ENCODE data around the gene IMPDH2.

IMPDH2 gene

GRCh38 chr3:49029563-49029884 lies 326 bp upstream of the IMPDH2 start:
- DNase-seq: no peak
- no peak overlapping the region for H3K27ac ChIP-seq (ENCODE audit: low read depth, low read length)
- peak overlapping the region; percentile 31 for H3K9ac ChIP-seq (ENCODE audit: low read length)
- H3K27me3 ChIP-seq (ENCODE audit: insufficient read depth, low read length, poor library complexity): no peaks in the 10 kb centered on the region
- no peak overlapping the region for H2BK5ac ChIP-seq (ENCODE audit: low read length)
- H4K8ac ChIP-seq (ENCODE audit: low read depth, low read length): no peak overlapping the region
- H3K56ac ChIP-seq (ENCODE audit: low read length): peak overlapping the region; percentile 56
- no peak overlapping the region for H2BK120ac ChIP-seq (ENCODE audit: low read depth, low read length)
- H3K4ac ChIP-seq (ENCODE audit: low read depth, low read length): no peak overlapping the region
- WGBS (ENCODE audit: extremely low coverage, insufficient coverage, low lambda C conversion rate): no CpG with 5 or more reads among the region's 7 CpGs
- no peak overlapping the region for H2BK15ac ChIP-seq (replicated peaks; ENCODE audit: low read depth)
- no peak overlapping the region for H3K4me3 ChIP-seq (ENCODE audit: low read length)
- H3K4me1 ChIP-seq (ENCODE audit: control insufficient read depth, low read depth, low read length): peaks cover 10% of the 10 kb centered on the region
- H4K5ac ChIP-seq (ENCODE audit: low read length): no peak overlapping the region
- no peak overlapping the region for H3K18ac ChIP-seq (ENCODE audit: low read length)
- no peak overlapping the region for H3K4me2 ChIP-seq (ENCODE audit: low read length)
- no peak overlapping the region for H3K23ac ChIP-seq (ENCODE audit: low read length)
- no peak overlapping the region for H2AK5ac ChIP-seq (ENCODE audit: low read length)
- H3K79me1 ChIP-seq (ENCODE audit: low read length): peaks cover 14% of the 10 kb centered on the region
- peaks cover 10% of the 10 kb centered on the region for H3K79me2 ChIP-seq (ENCODE audit: control insufficient read depth, insufficient read depth, low read length)
- H3K36me3 ChIP-seq (ENCODE audit: control insufficient read depth, insufficient read depth, low read length): peaks cover 28% of the 10 kb centered on the region

GRCh38 chr3:49028298-49028672 lies 913 bp downstream of the IMPDH2 start:
- H4K5ac ChIP-seq (ENCODE audit: low read length): no peak overlapping the region
- no peak overlapping the region for H3K23ac ChIP-seq (ENCODE audit: low read length)
- peaks cover 14% of the 10 kb centered on the region for H3K79me1 ChIP-seq (ENCODE audit: low read length)
- H2BK5ac ChIP-seq (ENCODE audit: low read length): no peak overlapping the region
- no peak overlapping the region for H3K18ac ChIP-seq (ENCODE audit: low read length)
- H2BK120ac ChIP-seq (ENCODE audit: low read depth, low read length): no peak overlapping the region
- no peak overlapping the region for H2AK5ac ChIP-seq (ENCODE audit: low read length)
- no peak overlapping the region for H3K4me3 ChIP-seq (ENCODE audit: low read length)
- WGBS (ENCODE audit: extremely low coverage, insufficient coverage, low lambda C conversion rate): no CpG with 5 or more reads among the region's 4 CpGs
- peaks cover 10% of the 10 kb centered on the region for H3K79me2 ChIP-seq (ENCODE audit: control insufficient read depth, insufficient read depth, low read length)
- peak overlapping the region; percentile 94 for H3K4me2 ChIP-seq (ENCODE audit: low read length)
- peaks cover 10% of the 10 kb centered on the region for H3K4me1 ChIP-seq (ENCODE audit: control insufficient read depth, low read depth, low read length)
- peak overlapping the region; percentile 90 for H3K56ac ChIP-seq (ENCODE audit: low read length)
- no peak overlapping the region for H4K8ac ChIP-seq (ENCODE audit: low read depth, low read length)
- H2BK15ac ChIP-seq (replicated peaks; ENCODE audit: low read depth): no peak overlapping the region
- H3K27me3 ChIP-seq (ENCODE audit: insufficient read depth, low read length, poor library complexity): no peaks in the 10 kb centered on the region
- peak overlapping the region; percentile 77 for H3K9ac ChIP-seq (ENCODE audit: low read length)
- H3K4ac ChIP-seq (ENCODE audit: low read depth, low read length): no peak overlapping the region
- no peak overlapping the region for H3K27ac ChIP-seq (ENCODE audit: low read depth, low read length)
- no peak for DNase-seq
- H3K36me3 ChIP-seq (ENCODE audit: control insufficient read depth, insufficient read depth, low read length): peaks cover 29% of the 10 kb centered on the region

- H2BK15ac ChIP-seq (replicated peaks; ENCODE audit: low read depth): no peak overlapping the region
- no peak overlapping the region for H3K23ac ChIP-seq (ENCODE audit: low read length)
- H3K4me2 ChIP-seq (ENCODE audit: low read length): no peak overlapping the region
- H3K18ac ChIP-seq (ENCODE audit: low read length): no peak overlapping the region
- H3K79me2 ChIP-seq (ENCODE audit: control insufficient read depth, insufficient read depth, low read length): peaks cover 16% of the 10 kb centered on the region
- peaks cover 25% of the 10 kb centered on the region for H3K36me3 ChIP-seq (ENCODE audit: control insufficient read depth, insufficient read depth, low read length)
- H2AK5ac ChIP-seq (ENCODE audit: low read length): no peak overlapping the region
- H3K4ac ChIP-seq (ENCODE audit: low read depth, low read length): no peak overlapping the region
- no peak overlapping the region for H2BK5ac ChIP-seq (ENCODE audit: low read length)
- H3K56ac ChIP-seq (ENCODE audit: low read length): no peak overlapping the region
- WGBS (ENCODE audit: extremely low coverage, insufficient coverage, low lambda C conversion rate): no CpG with 5 or more reads among the region's 9 CpGs
- H3K9ac ChIP-seq (ENCODE audit: low read length): peak overlapping the region; percentile 25
- no peak overlapping the region for H2BK120ac ChIP-seq (ENCODE audit: low read depth, low read length)
- H3K79me1 ChIP-seq (ENCODE audit: low read length): peaks cover 17% of the 10 kb centered on the region
- no peak overlapping the region for H3K27ac ChIP-seq (ENCODE audit: low read depth, low read length)
- DNase-seq: no peak
- peaks cover 14% of the 10 kb centered on the region for H3K4me1 ChIP-seq (ENCODE audit: control insufficient read depth, low read depth, low read length)
- no peaks in the 10 kb centered on the region for H3K27me3 ChIP-seq (ENCODE audit: insufficient read depth, low read length, poor library complexity)
- no peak overlapping the region for H4K8ac ChIP-seq (ENCODE audit: low read depth, low read length)
- H4K5ac ChIP-seq (ENCODE audit: low read length): no peak overlapping the region
- no peak overlapping the region for H3K4me3 ChIP-seq (ENCODE audit: low read length)
Observed at GRCh38 chr3:49027634-49028033, 1.6 kb downstream of the IMPDH2 start.

- H2AK5ac ChIP-seq (ENCODE audit: low read length): no peak overlapping the region
- DNase-seq: no peak
- no peaks in the 10 kb centered on the region for H3K27me3 ChIP-seq (ENCODE audit: insufficient read depth, low read length, poor library complexity)
- no peak overlapping the region for H3K23ac ChIP-seq (ENCODE audit: low read length)
- no peak overlapping the region for H2BK15ac ChIP-seq (replicated peaks; ENCODE audit: low read depth)
- no peak overlapping the region for H3K18ac ChIP-seq (ENCODE audit: low read length)
- no peak overlapping the region for H4K8ac ChIP-seq (ENCODE audit: low read depth, low read length)
- H2BK120ac ChIP-seq (ENCODE audit: low read depth, low read length): no peak overlapping the region
- H2BK5ac ChIP-seq (ENCODE audit: low read length): no peak overlapping the region
- H3K36me3 ChIP-seq (ENCODE audit: control insufficient read depth, insufficient read depth, low read length): peaks cover 23% of the 10 kb centered on the region
- H3K56ac ChIP-seq (ENCODE audit: low read length): no peak overlapping the region
- no peak overlapping the region for H3K9ac ChIP-seq (ENCODE audit: low read length)
- no CpG with 5 or more reads among the region's 3 CpGs for WGBS (ENCODE audit: extremely low coverage, insufficient coverage, low lambda C conversion rate)
- peaks cover 20% of the 10 kb centered on the region for H3K79me1 ChIP-seq (ENCODE audit: low read length)
- H3K4me3 ChIP-seq (ENCODE audit: low read length): no peak overlapping the region
- no peak overlapping the region for H3K27ac ChIP-seq (ENCODE audit: low read depth, low read length)
- H3K4me2 ChIP-seq (ENCODE audit: low read length): no peak overlapping the region
- H3K4me1 ChIP-seq (ENCODE audit: control insufficient read depth, low read depth, low read length): peaks cover 14% of the 10 kb centered on the region
- no peak overlapping the region for H4K5ac ChIP-seq (ENCODE audit: low read length)
- peaks cover 20% of the 10 kb centered on the region for H3K79me2 ChIP-seq (ENCODE audit: control insufficient read depth, insufficient read depth, low read length)
- no peak overlapping the region for H3K4ac ChIP-seq (ENCODE audit: low read depth, low read length)
Observed at GRCh38 chr3:49026536-49026935, 2.7 kb downstream of the IMPDH2 start.

GRCh38 chr3:49025793-49026520 lies 3.2 kb downstream of the IMPDH2 start:
- H2AK5ac ChIP-seq (ENCODE audit: low read length): no peak overlapping the region
- no peak overlapping the region for H2BK15ac ChIP-seq (replicated peaks; ENCODE audit: low read depth)
- H2BK120ac ChIP-seq (ENCODE audit: low read depth, low read length): no peak overlapping the region
- no peak overlapping the region for H3K27ac ChIP-seq (ENCODE audit: low read depth, low read length)
- H3K9ac ChIP-seq (ENCODE audit: low read length): no peak overlapping the region
- H4K8ac ChIP-seq (ENCODE audit: low read depth, low read length): no peak overlapping the region
- DNase-seq: no peak
- no peak overlapping the region for H3K4ac ChIP-seq (ENCODE audit: low read depth, low read length)
- H4K5ac ChIP-seq (ENCODE audit: low read length): no peak overlapping the region
- no peak overlapping the region for H2BK5ac ChIP-seq (ENCODE audit: low read length)
- no peak overlapping the region for H3K4me2 ChIP-seq (ENCODE audit: low read length)
- H3K18ac ChIP-seq (ENCODE audit: low read length): no peak overlapping the region
- H3K27me3 ChIP-seq (ENCODE audit: insufficient read depth, low read length, poor library complexity): no peaks in the 10 kb centered on the region
- WGBS (ENCODE audit: extremely low coverage, insufficient coverage, low lambda C conversion rate): no CpG with 5 or more reads among the region's 8 CpGs
- H3K4me3 ChIP-seq (ENCODE audit: low read length): no peak overlapping the region
- no peak overlapping the region for H3K23ac ChIP-seq (ENCODE audit: low read length)
- H3K79me1 ChIP-seq (ENCODE audit: low read length): peaks cover 20% of the 10 kb centered on the region
- peaks cover 20% of the 10 kb centered on the region for H3K36me3 ChIP-seq (ENCODE audit: control insufficient read depth, insufficient read depth, low read length)
- H3K4me1 ChIP-seq (ENCODE audit: control insufficient read depth, low read depth, low read length): peaks cover 14% of the 10 kb centered on the region
- peaks cover 20% of the 10 kb centered on the region for H3K79me2 ChIP-seq (ENCODE audit: control insufficient read depth, insufficient read depth, low read length)
- H3K56ac ChIP-seq (ENCODE audit: low read length): no peak overlapping the region

All from mesendoderm (in vitro differentiated cells).